IPS DF 19.7 (cell line): Measurements from ENCODE around the gene CD99.

Source experiments
- DNase-seq: peaks from one replicate; pipeline ENCODE4 v3.0.0-alpha.2; 2013; ENCODE audit warnings: low read depth, low spot score

The CD99 gene

DNA sequence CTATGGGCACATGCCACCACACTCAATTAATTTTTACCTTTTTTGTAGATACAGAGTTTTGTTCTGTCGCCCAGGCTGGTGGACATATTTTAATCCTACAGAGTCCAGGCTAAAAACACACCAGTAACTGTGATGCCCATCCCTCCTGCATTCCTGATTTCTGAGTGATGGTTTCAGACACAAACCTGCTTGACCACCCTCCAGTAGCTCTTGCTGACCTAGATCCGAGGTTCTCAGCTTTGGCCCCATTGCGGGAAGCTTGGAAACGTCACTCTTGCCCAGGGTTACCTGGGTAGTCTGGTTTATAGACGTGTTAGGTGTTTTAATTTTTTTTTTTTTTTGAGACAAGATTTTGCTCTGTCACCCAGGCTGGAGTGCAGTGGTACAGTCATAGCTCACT is 7.5 kb downstream of the CD99 start:
- DNase-seq = no peak

DNA sequence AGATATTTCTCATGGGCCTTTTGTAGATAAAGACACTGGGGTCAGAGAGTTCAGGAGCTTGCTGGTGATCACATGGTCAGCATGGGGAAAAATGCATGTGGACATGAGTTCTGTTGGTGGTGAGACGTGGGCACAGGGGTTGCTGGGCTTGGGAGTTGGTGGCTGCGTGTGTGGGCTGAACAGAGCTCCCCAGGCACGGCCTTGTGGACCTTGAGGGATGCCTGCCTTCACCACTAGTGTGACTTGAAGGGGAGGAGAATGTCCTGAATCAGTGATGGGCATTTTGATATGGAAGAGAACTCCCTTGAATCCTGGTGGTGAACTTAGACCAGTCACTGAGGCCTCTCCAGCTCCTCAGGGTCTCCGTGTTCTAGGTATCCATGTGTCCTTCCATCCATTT is 8.9 kb downstream of the CD99 start:
- DNase-seq = no peak

DNA sequence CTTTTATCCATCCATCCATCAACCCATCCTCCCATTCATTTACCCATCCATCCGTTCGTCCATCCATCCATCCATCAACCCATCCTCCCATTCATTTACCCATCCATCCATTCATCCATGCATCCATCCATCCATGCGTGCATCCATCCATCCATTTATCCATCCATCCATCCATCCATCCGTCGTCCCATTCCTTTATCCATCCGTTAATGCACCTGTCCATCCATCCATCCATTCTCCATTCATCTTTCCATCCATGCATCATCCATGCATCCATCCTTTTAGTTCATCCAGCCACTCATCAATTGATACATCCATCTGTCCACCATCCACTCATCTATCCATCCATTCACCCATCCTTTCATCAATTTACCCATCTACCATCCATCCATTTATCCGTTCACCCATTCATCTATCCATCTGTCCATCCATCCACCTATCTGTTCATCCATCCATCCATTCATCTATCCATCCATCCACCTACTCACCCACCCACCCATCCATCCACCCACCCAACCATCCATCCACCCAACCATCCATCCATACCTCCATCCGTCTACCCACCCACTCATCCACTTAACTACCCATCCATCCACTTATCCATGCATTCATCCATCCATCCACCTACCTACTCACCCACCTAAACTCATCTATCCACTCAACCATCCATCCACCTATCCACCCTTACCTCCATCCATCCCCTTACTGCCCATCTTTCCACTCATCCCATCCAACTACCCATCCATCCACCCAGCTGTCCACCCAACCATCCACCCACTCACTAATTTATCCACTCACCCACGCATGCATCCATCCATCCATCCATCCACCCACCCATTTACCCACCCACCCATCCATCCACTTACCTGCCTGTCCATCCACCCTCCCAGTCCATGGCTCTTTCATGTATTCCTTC is 9.6 kb downstream of the CD99 start:
- no peak for DNase-seq

DNA sequence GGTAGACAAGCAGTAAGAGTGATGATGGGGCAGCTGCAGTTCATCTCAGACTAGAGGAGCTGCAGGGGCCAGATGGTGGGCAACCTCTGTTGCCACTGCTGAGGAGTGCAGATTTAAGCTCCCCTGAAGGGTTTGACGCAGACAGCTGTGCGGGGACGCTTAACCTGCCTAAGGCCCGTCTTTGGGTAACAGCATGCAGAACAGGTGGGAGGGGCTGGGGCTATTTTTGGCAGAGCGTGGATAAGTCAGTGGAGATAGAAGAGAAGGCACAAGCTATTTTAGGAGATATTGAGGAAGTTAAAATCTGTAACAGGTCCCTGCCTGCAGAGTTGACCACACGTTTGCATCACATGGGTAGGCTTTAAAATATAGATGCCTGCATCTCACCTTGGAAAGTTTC is 10.5 kb downstream of the CD99 start:
- DNase-seq = no peak

DNA sequence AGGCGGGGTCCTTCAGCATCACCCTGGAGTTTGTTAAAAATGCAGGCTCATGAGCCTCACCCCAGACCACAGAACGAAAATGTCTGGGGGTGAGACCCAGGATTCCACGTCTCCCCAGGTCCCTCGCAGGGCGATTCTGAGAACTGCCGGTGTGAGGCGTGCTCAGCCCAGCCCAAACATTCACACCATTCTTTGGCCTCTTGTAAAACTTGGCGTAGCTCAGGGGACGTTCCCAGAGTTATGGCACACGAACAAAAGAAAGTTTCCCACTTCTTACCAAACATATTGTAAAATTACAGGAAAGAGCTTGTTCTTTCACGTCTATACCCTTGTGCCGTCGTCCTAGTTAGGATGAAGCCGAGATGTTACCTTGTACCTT is 12.9 kb downstream of the CD99 start:
- no peak for DNase-seq

DNA sequence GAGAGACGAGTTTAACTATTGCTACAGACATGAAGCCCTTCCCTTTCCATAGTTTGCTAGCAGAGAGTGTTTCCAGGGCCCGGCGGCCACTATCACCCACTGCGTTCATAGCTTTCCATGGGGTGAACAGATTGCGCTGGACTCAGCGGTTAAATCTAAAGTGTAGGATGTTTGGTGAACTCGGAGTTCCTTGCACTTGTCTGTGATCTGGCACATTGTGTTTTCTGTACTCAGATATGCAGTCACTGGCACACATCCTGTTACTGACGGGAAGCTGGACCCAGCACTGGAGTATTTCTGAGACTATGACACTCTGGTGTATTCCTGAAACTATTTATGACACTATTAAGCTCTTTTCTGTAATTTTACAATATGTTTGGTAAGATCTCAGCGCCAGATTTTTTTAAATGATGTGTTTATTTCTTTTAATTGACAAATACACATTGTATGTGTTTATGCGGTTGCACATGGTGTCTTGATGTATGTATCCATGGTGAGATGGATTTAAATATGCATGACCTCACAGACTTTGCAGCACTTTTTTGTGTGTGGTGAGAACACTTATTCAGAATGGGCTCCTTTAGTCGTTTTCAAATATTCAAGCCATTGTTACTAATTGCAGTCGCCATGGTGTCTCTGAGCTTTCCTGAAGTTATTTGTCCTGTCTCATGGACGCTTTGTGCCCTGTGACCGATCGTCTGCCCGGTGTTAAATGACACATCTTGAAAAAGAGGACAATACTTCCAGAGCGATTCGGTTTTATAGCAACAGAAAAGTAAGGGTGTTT is 14.1 kb downstream of the CD99 start:
- DNase-seq = no peak

DNA sequence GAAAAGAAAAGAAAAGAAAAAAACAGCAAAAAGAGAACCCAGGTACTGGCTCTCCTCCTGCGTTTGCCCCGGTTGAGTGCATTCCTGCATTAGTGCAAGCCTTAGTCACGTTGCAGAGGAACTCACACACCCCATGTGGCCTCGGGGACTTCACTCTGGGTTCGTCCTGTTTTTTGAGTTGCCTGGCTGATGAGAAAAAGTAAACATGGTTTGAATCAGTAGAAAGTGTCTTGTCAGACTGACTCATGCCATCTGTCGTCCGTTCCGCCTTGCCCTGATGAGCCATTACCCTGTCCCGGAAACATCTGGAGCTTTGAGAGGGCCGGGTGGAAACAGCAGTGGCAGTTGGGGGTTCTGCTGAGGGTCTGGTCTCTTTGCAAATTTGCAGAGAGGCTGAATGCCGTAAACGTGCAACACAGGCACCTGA is 16.3 kb downstream of the CD99 start:
- peak; percentile 40 for DNase-seq

DNA sequence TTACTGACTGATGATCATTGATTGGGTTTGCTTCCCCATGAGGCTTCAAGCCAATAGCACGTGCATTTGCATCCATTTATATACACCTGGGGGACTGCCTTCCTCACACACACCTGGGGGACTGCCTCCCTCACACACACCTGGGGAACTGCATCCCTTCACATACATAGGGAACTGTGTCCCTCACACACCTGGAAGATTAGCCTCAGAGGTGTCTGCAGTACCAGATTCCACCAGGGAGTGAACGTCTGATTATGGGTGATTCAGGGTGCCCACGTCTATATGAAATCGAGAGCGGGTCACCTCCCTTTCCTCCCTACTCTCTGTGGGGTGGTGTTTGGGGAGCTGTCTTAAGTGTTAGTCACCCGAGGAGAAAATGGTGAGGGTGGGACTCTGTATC is 16.9 kb downstream of the CD99 start:
- DNase-seq = no peak

DNA sequence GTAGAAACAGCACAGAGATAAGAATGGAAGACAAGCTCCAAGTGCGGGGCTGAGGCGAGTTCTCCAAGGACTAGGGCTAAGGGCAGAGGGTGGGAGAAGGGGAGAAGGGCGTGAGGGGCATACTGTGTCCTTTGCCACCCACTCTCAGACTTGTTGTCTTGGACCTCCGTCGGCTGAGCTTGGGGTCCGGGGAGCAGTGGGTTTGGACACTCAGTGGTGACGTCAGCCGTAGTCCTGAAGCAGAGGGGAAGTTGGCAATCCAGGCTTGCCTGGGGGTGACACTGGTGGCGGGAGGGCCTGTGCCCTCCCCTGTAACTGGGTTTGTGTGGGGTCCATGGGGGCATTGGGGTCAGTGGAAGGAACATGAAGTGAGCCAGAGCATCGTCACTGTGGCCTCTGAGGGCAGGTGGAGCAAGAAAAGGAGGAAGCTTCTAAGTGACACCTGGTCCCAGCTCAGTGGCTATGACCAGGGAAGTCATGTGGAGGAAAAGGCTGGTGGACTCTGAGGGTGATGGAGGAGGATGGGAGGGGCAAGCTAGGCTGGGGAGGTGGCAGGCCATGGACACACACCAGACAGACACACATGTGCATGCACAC is 17.6 kb downstream of the CD99 start:
- no peak for DNase-seq

DNA sequence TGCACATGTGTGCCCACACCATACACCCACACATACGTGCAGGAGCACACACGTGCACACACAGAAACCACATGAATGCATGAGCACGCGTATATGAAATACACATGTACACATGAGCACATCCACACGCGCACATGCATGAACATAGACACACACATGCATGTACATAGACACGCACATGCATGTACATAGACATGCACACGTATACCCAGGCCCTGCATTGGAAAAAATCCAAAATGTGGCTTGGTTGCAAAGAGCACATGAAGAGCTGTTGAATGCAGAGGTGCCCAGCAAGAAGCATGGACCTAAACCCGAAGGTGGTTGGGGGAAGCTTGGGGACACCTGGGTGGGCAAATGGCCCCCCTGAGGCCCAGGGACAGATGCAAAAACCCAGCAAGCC is 18.5 kb downstream of the CD99 start:
- DNase-seq = no peak

DNA sequence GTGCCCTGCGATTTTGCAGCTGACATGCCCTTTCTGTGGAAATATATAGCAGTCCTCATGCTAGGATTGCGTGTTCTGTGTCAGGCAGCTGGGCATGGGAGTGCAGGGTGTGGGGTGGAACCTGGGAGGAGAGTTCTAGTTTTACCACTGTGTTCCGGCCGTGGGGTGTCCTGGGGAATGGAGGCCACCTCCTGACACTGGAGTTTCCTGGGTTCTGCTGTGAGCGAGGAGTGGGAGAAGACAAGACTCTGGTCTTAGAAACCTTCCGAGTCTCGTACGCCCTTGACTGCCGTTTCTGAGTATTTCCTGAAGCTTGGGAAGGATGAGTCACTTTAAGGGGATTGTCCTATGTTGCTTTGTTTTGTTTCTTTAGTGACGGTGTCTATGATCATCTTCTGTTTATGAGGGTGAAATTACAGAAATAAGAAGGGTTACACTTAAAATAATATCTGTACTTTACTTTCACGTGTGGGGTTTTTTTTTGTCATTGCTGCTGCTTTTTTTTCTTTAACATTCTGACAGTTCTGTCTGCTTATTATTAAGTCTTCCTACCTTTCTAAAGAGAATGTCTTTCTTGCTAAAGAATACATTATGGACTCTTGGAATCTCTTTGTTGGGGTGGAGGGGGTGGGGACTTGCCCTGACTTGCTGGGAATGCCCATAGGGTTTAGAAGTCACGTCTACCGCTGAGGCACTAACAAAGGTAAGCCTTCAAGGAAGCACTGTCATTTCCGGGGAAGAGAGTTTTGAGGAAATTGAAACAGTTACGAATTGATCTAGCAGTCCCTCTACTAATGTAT is 19.1 kb downstream of the CD99 start:
- DNase-seq = no peak

DNA sequence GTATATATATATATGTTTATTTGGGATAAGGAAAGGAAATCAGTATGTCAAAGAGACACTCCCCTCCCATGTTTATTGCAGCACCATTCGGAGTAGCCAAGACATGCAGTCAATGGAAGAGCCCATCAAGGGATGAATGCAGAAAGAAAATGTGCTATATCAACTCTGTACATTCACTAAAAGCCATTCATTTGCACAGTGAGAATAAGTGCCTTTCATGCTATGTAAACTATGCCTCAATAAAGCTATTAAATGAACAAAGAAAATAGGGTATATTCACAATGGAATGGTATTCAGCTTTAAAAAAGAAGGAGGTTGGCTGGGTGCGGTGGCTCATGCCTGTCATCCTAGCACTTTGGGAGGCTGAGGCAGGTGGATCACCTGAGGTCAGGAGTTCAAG is 20.3 kb downstream of the CD99 start:
- no peak for DNase-seq

DNA sequence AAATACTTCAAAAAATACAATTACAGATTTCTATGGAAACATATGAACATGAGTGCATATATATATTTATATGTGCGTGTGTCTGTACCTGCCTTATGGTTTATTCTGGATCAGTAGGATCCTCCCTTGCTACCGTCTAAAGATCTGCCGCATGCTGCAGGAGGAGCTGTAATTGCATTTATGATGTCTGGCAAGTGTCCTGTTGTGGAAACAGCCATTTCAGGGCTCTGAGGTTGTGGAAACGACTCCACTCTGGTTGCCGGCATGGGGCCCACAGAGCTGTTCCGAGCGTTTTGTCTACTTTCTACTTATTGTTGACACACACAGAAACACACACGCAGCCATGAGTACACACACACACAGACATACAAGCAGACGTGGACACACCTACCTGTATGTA is 21.3 kb downstream of the CD99 start:
- no peak for DNase-seq

DNA sequence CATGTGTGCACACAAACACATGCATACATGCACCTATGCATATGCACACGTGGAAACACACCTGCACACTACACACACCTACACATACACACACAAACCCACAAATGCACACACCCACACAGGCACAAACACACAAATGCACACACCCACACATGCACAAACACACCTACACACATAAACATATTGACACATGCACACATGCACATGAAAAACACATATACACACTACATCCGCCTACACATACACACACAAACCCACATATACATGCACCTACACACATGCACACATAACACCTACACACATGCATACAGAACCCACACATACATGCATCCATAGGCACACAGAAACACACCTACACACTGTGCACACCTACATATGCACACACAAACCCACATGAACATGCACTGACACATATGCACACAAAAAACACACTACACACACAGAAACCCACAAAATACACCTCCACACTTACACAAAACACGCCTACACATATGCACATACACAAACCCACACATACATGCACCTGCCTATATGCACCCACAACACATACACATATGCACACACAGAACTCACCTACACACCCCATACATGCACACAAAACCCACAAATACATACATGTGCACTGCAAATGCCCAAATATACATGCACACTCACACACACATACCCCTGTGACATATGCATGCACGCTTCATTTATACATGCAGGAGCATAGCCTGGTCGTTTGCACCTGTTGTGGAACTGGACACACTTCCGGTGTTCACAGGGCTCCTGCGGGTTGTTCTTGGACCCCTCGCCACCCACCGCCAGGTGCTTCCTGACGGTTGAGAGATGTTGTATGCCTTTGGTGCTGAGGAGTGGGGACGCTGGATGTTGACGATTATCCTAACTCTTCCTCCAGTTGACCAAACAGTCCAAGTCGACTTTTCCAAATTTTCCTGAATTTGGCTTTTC is 22.1 kb downstream of the CD99 start:
- DNase-seq = no peak

DNA sequence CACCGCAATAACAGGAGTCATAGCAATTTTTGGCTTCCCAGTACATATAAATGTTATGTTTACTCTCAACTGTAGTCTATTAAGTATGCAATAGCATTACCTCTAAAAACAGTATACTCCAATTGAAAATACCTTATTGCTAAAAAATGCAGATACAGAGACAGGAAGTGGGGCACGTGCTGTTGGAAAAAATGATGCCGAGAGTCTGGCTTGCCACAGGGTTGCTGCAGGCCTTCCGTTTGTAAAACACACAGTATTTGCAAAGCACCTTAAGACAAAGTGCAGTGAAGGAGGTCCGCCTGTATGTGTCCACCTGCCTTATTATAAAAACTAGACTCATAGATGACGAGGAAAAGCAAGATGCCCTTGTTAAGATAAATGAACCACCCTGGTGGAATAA is 23.5 kb downstream of the CD99 start:
- no peak for DNase-seq

DNA sequence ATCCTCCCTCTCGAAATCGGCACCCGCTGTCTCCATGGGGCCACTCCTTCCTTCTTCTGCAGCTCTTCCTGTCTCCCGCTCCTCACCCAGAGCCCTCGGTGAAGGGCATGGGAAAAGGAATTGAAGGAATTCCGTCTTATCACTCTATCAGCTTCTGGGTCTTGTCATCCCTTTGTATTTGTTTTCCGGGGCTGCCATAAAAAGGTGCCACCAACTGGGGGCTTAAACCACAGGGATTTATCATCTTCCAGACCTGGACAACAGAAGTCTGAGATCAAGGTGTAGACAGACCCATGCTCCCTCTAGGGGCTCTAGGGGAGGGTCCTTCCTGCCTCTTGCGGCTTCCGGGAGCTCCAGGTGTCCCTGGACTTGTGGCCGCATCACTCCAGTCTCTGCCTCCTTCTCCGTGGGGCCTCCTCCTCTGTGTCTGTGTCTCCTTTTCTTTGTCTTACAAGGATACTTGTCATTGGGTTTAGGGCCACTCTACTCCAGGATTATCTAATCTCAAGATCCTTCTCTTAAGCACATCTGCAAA is 24.0 kb downstream of the CD99 start:
- no peak for DNase-seq

DNA sequence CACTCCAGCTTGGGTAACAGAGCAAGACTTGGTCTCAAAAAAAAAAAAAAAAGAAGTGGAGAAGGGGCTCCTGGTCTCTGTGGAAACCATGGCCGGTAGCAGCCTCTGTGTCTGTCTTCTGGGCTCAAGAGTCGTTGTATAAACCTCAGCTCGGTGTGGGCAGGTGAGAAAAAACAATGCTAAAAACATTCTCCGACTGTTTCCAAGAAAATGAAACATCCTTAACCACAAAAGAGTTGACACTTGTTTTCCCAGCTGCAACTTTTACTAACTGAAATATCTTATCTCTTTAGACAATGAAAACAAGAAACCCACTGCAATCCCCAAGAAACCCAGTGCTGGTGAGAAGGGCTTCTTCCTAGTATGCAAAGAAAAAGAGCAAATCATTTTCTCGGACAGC is 26.2 kb downstream of the CD99 start:
- DNase-seq = no peak

DNA sequence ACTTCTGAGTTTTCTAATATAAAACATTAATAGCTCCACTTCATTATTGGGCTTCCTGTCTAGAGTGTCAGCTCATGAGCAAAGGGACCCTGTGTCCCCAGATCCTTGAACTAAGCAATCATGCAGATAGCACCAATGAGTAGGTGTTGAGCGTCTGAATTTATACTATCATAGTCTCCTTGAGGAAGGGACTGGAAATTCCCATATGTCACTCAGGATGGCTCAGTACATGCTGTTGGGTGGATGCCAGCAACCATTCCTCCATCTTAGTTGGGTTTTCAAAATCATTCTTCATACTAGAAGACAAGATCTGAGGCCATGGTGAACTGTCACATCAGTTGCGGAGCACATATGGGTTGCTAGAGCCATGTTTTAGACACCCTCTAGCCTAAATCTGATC is 27.7 kb downstream of the CD99 start:
- DNase-seq = no peak

DNA sequence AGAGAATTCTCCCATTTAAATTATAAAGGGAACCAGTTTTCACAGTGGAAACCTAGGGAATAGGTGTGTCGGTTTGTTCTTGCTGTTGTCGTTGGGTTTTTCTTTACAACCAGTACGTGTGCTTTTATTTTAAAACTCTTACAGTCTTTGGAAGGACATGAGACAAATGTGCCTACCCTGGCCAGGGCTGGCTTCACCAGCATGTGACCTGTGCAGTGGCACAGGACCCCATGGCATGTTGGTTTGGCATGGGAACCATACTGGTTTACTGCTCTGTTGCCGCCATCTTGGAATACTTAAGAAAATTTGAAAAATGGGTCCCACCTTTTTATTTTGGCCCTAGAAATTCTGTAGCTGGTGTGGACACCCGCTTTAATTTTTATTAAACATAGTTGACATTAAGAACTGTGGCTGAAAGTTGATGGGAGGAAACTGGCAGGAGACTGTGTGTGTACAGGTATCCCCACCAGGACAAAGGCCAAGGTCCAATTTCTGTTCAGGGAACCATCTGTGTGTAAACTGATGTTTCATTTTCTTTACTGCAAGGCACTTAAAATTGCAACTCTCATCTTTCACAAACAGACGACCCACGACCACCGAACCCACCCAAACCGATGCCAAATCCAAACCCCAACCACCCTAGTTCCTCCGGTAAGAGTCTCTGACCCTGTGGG is 28.8 kb downstream of the CD99 start:
- no peak for DNase-seq
